ENCODE measurements around the gene RBM47. TPM values are rescaled to one million over a fixed set of nuclear protein-coding genes. Genes with fewer than 3 reads are reported as not detected.
"Not testable (repeated sequence)": the region's sequence is repeated elsewhere in the genome, so short reads cannot be mapped to it uniquely, and the experiment has no call there.

RBM47 gene
- total RNA-seq, 1 donor from 2014 or later: 37.8 TPM

DNA sequence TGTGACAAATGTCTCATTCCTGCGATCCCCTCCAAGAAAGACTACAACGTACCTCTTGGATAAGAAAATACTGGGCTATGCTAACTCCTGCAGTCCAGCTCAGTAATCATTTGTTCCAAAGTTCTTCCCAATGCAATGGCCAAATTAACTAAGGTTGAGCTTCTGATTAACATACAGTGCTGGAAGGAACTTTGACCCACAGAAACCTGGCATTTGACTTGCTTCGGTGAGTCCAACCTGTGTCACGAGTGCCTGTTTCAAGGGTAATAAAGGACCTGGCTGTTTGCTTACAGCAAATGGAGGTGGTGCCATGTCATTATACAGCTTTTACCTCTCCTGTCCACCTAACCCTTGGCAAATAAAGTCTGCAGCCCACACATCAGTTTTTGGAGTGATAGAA is 83.2 kb downstream of the RBM47 start:
- TF ChIP-seq, protein P1, sequence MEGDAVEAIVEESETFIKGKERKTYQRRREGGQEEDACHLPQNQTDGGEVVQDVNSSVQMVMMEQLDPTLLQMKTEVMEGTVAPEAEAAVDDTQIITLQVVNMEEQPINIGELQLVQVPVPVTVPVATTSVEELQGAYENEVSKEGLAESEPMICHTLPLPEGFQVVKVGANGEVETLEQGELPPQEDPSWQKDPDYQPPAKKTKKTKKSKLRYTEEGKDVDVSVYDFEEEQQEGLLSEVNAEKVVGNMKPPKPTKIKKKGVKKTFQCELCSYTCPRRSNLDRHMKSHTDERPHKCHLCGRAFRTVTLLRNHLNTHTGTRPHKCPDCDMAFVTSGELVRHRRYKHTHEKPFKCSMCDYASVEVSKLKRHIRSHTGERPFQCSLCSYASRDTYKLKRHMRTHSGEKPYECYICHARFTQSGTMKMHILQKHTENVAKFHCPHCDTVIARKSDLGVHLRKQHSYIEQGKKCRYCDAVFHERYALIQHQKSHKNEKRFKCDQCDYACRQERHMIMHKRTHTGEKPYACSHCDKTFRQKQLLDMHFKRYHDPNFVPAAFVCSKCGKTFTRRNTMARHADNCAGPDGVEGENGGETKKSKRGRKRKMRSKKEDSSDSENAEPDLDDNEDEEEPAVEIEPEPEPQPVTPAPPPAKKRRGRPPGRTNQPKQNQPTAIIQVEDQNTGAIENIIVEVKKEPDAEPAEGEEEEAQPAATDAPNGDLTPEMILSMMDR (IDR thresholded peaks at IDR 0.05; ENCODE audit: unreplicated experiment): no peak

GRCh38 chr4:40545487-40545886 is 84.2 kb downstream of the RBM47 start:
- not testable (repeated sequence) for H3K4me3 Mint-ChIP-seq; H3K27me3 Mint-ChIP-seq (ENCODE audit: low read depth); H3K9me3 Mint-ChIP-seq; H3K4me1 Mint-ChIP-seq; DNase-seq (ENCODE audit: low spot score in 2 of 2, unreplicated experiment in 2 of 2); H3K27ac Mint-ChIP-seq
- H3K36me3 Mint-ChIP-seq: peaks cover 15% of the 10 kb centered on the region

More for the DNA sequence above, 83.2 kb downstream of the RBM47 start:
- DNase-seq (ENCODE audit: low spot score in 2 of 2, unreplicated experiment in 2 of 2): no peak
- H3K4me3 Mint-ChIP-seq: no peak overlapping the region
- H3K27me3 Mint-ChIP-seq (ENCODE audit: low read depth): no peaks in the 10 kb centered on the region
- H3K9me3 Mint-ChIP-seq: no peaks in the 10 kb centered on the region
- no peak overlapping the region for H3K27ac Mint-ChIP-seq
- peaks cover 15% of the 10 kb centered on the region for H3K36me3 Mint-ChIP-seq
- H3K4me1 Mint-ChIP-seq: peaks cover 16% of the 10 kb centered on the region

DNA sequence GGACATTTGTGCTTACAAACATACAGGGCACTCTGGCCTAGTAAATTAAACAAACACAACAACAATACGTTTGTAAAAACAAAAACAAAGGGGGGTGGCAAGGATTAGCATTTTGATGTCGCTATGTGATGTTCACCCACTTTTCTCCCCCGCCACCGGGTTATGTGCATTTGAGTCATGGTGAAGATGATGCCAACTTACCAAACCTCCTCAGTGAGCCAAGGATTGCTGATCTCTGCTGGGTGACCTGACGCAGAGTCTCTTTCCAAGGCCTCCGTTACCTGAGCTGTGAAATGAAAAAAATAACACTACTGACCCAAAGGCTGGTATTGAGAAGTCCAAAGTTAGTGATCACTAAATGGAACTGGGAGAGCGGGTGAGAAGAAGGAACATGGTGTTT is 85.4 kb downstream of the RBM47 start:
- TF ChIP-seq, protein P1 (IDR thresholded peaks at IDR 0.05; ENCODE audit: unreplicated experiment): no peak
- H3K4me3 Mint-ChIP-seq: no peak overlapping the region
- H3K27me3 Mint-ChIP-seq (ENCODE audit: low read depth): no peaks in the 10 kb centered on the region
- H3K36me3 Mint-ChIP-seq: peaks cover 15% of the 10 kb centered on the region
- no peak overlapping the region for H3K27ac Mint-ChIP-seq
- DNase-seq (ENCODE audit: low spot score in 2 of 2, unreplicated experiment in 2 of 2): no peak
- no peaks in the 10 kb centered on the region for H3K4me1 Mint-ChIP-seq
- H3K9me3 Mint-ChIP-seq: no peaks in the 10 kb centered on the region

DNA sequence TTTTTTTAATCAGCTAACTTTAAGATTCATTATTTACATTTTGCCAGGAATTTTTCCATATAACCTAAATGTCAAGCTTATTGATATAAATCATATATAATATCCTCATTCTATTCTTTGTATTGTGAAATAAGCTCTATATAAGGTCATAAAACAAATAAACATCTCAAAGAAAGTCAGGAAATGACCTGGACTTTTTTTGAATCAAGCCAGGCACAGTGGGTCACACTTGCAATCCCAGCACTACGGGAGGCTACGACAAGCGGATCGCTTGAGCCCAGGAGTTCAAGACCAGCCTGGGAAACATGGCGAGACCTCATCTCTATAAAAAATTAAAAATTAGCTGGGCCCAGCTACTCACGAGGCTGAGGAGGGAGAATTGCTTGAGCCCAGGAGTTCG is 88.9 kb downstream of the RBM47 start:
- Mint-ChIP-seq H3K4me1 (no peaks in the 10 kb centered on the region), H3K4me3 (no peak overlapping the region)

DNA sequence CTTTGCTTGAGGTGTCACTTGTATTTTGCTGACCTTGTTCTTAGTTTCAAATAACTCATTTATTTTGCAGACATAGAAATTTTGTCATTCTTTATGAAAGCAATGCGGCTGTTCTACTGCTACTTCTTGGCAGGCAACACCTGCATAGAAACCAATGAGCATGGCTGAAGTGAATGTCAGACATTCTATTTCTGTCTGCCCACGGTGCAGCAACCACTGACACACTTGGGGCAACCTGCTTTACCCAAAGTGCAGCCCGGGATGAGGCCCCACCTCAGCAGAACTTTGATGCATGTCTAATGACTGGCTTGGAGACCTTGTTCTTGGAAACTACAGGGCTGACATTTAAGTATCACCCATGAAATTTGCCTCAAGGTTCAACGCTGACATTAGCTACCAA is 93.6 kb downstream of the RBM47 start:
- Mint-ChIP-seq H3K36me3 (peaks cover 12% of the 10 kb centered on the region), H3K27ac (no peak overlapping the region), H3K4me1 (no peaks in the 10 kb centered on the region), H3K4me3 (no peak overlapping the region), H3K9me3 (no peaks in the 10 kb centered on the region), H3K27me3 (ENCODE audit: low read depth) (no peaks in the 10 kb centered on the region)
- no peak for DNase-seq (ENCODE audit: low spot score in 2 of 2, unreplicated experiment in 2 of 2)
- TF ChIP-seq, protein P1 (IDR thresholded peaks at IDR 0.05; ENCODE audit: unreplicated experiment): no peak

More for the DNA sequence above, 88.9 kb downstream of the RBM47 start:
- no peak overlapping the region for H3K27ac Mint-ChIP-seq
- H3K9me3 Mint-ChIP-seq: no peaks in the 10 kb centered on the region
- peaks cover 15% of the 10 kb centered on the region for H3K36me3 Mint-ChIP-seq
- no peak for DNase-seq (ENCODE audit: low spot score in 2 of 2, unreplicated experiment in 2 of 2)
- no peaks in the 10 kb centered on the region for H3K27me3 Mint-ChIP-seq (ENCODE audit: low read depth)
- TF ChIP-seq, protein P1 (IDR thresholded peaks at IDR 0.05; ENCODE audit: unreplicated experiment): no peak

DNA sequence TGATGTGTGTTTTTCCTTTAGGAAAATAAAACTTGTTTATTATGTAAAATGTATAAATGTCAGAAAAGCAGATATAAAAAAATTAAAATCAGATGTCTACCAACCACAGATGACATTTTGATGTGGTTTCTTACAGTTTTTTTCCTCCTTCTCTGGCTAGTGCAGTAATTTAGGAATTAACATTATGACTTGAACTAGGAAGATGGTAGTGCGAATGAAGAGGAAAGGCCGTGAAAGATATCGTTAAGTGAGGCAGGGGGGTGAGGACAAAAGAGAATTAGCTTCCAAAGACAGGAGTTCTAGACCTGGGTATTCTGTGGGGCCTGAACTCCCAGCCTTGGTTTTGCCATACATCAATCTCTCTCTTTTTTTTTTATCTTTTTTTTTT is 98.0 kb downstream of the RBM47 start:
- H3K27me3 Mint-ChIP-seq (ENCODE audit: low read depth): no peaks in the 10 kb centered on the region
- no peaks in the 10 kb centered on the region for H3K9me3 Mint-ChIP-seq
- H3K27ac Mint-ChIP-seq: no peak overlapping the region
- DNase-seq (ENCODE audit: low spot score in 2 of 2, unreplicated experiment in 2 of 2): no peak
- H3K4me3 Mint-ChIP-seq: no peak overlapping the region
- H3K4me1 Mint-ChIP-seq: no peaks in the 10 kb centered on the region
- TF ChIP-seq, protein P1 (IDR thresholded peaks at IDR 0.05; ENCODE audit: unreplicated experiment): no peak
- H3K36me3 Mint-ChIP-seq: peaks cover 5% of the 10 kb centered on the region
